MG63 (cell line): Measurements from ENCODE around the gene CAMKMT. TPM values are rescaled to one million over a fixed set of nuclear protein-coding genes. Genes with fewer than 3 reads are reported as not detected.

Experiments
- DNase-seq: peaks from one replicate; pipeline ENCODE4 v3.0.0-alpha.2; 2020
- H3K27me3 ChIP-seq: fragments of 250-450 bp; sonication (Bioruptor Pico); 2 replicates; pipeline ENCODE4 v1.5.1; 2020; ENCODE audit warnings: mild to moderate bottlenecking, moderate library complexity
- H3K36me3 ChIP-seq: fragments of 250-450 bp; sonication (Bioruptor Pico); 2 replicates; pipeline ENCODE4 v1.5.1; 2020; ENCODE audit warnings: mild to moderate bottlenecking, moderate library complexity
- H3K4me3 ChIP-seq: fragments of 250-450 bp; sonication (Bioruptor Pico); 2 replicates; pipeline ENCODE4 v1.5.1; 2020; ENCODE audit warnings: mild to moderate bottlenecking, moderate library complexity
- H3K9me3 ChIP-seq: fragments of 250-450 bp; sonication (Bioruptor Pico); 2 replicates; pipeline ENCODE4 v1.5.1; 2020; ENCODE audit warnings: mild to moderate bottlenecking, moderate library complexity
- total RNA-seq: library from RNA; depleted of rRNA; stranded (reverse); fragments of >200 nt; shearing (Covaris generic); gene quantifications from 2 replicates; pipeline ENCODE4 v1.2.3, GENCODE V29; 2014; ENCODE audit warnings: low replicate concordance

CAMKMT gene
- total RNA-seq, 1 experiment from 2014 or later: 1.3 TPM

DNA sequence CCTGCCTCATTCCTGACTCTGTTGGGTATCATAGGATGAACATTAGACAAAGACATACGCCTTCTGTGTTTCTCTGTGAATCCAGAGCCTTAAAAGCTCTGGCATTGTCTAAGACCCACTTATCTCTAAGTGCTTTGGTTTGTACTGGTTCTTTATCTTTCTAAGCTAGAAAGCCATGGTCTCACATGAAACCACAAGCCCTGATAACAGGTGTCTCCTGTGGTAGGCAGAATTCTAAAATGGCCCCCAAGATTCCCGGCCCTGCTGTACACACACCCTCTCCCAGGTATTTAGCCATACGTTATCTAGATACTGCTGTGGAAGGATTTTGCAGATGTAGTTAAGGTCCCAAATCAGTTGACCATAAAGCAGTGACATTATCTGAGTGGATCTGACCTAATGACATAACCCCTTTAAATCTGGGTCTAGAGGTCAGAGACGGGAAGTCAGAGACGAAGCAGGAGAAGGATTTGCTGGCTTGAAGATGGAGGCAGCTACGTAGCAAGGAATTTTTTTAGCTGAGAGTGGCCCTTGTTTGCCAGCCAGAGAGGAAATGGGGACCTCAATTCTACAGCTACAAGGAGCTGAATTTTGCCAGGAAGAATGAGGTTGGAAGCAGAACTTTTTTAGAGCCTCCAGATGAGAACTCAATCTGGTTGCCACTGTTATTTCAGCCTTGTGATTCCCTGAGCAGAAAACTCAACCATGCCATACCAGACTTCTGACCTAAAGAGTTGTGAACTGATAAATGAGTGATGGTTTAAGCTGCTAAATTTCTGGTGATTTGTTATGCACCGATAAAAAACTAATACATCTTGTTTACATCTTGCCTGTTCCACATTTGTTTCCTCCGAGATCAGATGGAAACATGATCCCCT, 186.7 kb downstream of the CAMKMT start:
- Histone ChIP-seq H3K9me3 (no peaks in the 10 kb centered on the region), H3K4me3 (peak overlapping the region; percentile 11; the same call in 1 of the 2 replicates), H3K36me3 (no peaks in the 10 kb centered on the region), H3K27me3 (no peaks in the 10 kb centered on the region)
- no peak for DNase-seq

DNA sequence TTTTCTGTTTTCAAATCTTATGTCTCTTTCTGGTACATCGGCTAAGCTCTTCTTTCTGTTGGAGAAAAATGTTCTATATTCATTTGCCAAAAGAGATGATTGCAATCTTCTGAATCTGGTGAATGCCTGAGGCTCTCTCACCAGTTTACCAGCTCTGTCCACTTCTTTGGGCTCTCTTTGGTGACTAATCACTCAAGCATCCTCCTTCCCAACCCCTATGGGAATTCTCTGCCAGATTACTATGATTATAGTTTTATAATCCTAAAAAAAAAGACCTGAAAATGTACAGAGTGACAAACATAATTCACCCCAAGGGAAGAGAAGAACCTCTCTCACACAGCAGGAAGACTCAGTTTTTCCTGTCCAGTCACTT, 187.3 kb downstream of the CAMKMT start:
- peak; percentile 72 for DNase-seq
- no peaks in the 10 kb centered on the region for H3K9me3 ChIP-seq
- no peaks in the 10 kb centered on the region for H3K36me3 ChIP-seq
- peak overlapping the region; percentile 11; the same call in 1 of the 2 replicates for H3K4me3 ChIP-seq
- no peaks in the 10 kb centered on the region for H3K27me3 ChIP-seq

DNA sequence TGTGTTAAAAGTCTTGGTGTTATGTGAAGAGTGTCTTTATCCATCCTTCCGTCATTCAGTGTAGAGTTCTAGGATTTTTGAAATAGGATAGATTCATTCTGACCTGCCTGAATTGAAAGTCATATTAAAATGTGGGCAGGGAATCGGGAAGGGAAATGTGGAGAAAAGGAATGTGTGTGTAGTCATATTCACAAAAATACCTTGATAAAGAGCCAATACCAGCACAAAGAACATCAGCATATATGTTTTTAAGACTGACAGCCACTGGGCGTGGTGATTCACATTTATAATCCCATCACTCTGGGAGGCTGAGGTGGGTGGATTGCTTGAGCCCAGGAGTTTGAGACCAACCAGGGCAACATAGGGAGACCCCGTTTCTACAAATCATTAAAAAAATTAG, 188.1 kb downstream of the CAMKMT start:
- Histone ChIP-seq H3K36me3 (no peaks in the 10 kb centered on the region), H3K27me3 (no peaks in the 10 kb centered on the region), H3K9me3 (no peaks in the 10 kb centered on the region), H3K4me3 (no peak overlapping the region)
- DNase-seq: peak; percentile 62

DNA sequence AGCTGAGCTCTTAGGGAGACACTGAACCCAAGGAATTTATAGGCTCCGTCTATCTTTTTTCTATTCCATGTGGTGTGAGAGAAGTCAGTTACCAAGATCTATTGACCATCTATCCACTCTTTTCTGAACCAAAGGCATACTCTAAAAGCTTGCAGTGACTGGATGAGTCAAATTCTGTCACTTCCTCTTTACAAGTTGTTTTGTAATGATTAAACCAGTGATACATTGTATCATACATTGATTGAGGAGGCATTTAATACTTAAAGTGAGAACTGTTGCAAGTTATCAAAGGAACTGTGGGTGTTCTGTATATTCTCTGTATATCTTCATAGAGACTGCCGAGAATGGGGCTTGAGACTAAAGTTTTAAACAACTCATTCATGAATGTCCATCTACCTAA, 188.8 kb downstream of the CAMKMT start:
- H3K36me3 ChIP-seq: no peaks in the 10 kb centered on the region
- no peaks in the 10 kb centered on the region for H3K9me3 ChIP-seq
- DNase-seq: no peak
- no peak overlapping the region for H3K4me3 ChIP-seq
- H3K27me3 ChIP-seq: no peaks in the 10 kb centered on the region

DNA sequence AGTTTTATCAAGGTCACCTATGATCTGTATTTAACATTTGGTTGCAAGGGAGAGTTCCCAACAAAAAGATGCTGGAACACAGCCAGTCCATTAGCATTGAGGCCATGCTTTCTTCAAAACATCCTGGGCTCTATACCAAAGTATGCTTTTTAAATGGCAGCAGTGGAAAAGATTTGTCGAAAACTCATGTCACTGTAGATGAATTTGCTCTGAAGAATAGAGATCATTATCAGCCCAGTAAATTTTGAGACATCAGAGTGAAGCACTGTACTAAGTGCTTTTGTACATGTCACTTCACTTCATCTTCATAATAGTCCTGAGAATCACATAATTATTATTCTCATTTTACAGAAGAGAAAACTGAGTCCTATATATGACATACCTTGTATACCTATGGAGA, 189.8 kb downstream of the CAMKMT start:
- Histone ChIP-seq H3K36me3 (no peaks in the 10 kb centered on the region), H3K4me3 (no peak overlapping the region), H3K9me3 (no peaks in the 10 kb centered on the region), H3K27me3 (no peaks in the 10 kb centered on the region)
- DNase-seq: no peak

DNA sequence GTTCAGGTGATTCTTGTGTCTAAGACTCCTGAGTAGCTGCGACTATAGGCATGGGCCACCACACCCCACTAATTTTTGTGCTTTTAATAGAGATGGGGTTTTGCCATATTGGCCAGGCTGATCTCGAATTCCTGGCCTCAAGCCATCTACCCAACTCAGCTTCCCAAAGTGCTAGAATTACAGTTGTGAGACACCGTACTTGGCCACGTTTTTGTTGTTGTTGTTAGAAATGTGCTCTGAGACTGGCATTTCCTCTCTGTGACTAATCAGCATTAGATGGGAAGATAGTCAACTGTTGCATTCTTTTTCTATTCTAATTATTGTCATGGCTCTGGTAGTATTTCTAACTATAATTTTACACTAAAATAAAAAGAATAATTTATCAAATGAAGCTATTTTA, 191.7 kb downstream of the CAMKMT start:
- Histone ChIP-seq H3K36me3 (no peaks in the 10 kb centered on the region), H3K4me3 (no peak overlapping the region), H3K27me3 (no peaks in the 10 kb centered on the region), H3K9me3 (no peaks in the 10 kb centered on the region)
- DNase-seq: peak; percentile 82

DNA sequence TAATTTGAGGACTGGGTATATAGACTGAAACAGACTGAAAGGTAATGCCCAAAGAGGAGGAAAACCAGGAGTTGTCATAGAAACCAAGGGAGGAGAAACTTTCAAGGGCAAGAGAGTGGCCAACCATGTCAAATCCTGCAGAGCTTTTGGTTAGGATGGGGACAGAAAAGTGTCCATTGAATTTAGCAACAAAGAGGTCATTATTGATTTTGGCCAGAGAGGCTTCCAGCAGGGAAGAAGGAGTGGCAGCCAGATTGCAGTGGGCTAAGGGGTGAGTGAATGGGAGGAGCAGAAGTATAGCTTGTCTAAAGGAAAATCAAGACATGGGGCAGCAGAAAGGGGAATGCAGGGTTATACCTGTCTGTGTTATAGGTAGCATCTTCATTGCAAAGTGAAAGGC, 194.0 kb downstream of the CAMKMT start:
- H3K4me3 ChIP-seq: no peak overlapping the region
- no peaks in the 10 kb centered on the region for H3K36me3 ChIP-seq
- no peak for DNase-seq
- H3K9me3 ChIP-seq: no peaks in the 10 kb centered on the region; the same call in 1 of the 2 replicates
- H3K27me3 ChIP-seq: no peaks in the 10 kb centered on the region

DNA sequence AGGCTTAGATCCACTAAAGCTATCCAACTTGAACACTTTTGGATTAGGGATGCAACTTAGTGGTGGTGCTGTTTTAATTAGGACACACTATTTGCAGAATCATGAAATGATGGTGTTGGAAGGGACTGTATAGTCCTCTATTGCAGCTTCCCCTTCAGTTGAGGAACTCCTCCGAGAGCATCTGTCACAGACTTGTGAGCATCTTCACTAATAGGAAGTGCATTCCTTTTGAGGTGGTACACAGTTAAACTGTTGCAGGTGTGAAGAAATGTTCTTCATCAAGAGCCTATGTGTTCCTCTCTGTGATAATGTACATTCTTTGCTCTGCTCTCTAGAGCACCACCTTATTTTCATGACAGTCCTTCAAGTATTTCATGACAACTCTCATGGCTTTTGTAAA, 197.4 kb downstream of the CAMKMT start:
- DNase-seq: no peak
- Histone ChIP-seq H3K9me3 (no peaks in the 10 kb centered on the region; the same call in 1 of the 2 replicates), H3K4me3 (no peak overlapping the region), H3K27me3 (no peaks in the 10 kb centered on the region), H3K36me3 (no peaks in the 10 kb centered on the region)

DNA sequence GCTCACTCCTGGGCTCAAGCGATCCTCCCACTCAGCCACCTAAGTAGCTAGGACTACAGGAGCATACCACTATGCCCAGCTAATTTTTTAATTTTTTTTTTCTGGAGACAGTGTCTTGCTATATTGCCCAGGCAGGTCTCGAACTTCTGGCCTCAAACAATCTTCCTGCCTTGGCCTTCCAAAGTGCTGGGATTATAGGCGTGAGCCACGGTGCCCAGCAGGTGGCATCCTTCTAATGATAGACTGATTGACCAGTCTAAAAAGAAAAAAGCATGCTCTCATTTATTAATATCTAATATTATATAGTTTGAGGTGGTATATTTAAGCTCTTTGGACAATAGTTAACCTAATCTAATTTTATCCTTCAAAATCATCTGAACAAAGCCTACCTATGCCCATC, 198.6 kb downstream of the CAMKMT start:
- DNase-seq: no peak
- Histone ChIP-seq H3K27me3 (no peaks in the 10 kb centered on the region), H3K9me3 (no peaks in the 10 kb centered on the region; the same call in 1 of the 2 replicates), H3K4me3 (no peak overlapping the region), H3K36me3 (no peaks in the 10 kb centered on the region)

DNA sequence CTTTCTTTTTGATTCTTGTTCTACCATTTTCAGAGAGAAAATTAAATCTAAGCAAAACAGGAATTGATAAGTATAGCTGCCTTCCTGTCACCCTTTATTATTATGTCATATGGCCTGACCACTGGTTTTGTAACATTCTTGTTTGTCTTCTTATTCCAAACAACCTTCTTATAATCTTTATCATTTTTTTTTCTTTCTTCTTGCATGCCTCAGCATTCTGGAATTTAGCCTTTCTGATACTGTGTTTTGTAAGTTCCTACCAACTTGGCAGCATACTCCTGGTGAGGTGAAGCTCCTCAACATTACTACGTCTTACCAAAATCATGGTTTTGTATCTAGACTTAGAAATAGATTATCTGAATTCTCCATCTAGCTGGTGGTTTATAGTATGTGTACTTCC, 199.2 kb downstream of the CAMKMT start:
- H3K9me3 ChIP-seq: no peaks in the 10 kb centered on the region; the same call in 1 of the 2 replicates
- H3K36me3 ChIP-seq: no peaks in the 10 kb centered on the region
- no peak for DNase-seq
- no peaks in the 10 kb centered on the region for H3K27me3 ChIP-seq
- no peak overlapping the region for H3K4me3 ChIP-seq

DNA sequence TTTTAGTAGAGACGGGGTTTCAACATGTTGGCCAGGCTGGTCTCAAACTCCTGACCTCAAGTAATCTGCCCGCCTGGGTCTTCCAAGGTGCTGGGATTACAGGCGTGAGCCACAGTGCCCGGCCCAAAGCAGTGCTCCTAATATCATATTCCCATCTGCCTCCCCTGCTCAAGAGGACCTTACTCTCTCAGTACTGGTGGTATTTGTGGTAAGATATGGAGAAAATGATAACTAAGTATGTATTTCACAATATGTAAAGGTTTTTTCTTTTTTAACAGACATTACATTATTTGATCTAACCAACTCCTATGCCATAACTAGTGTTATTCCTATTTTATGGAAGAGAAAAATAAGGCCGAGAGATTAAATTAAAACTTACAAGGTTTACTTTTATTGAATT, 201.0 kb downstream of the CAMKMT start:
- Histone ChIP-seq H3K27me3 (no peaks in the 10 kb centered on the region), H3K4me3 (no peak overlapping the region), H3K9me3 (no peaks in the 10 kb centered on the region; the same call in 1 of the 2 replicates), H3K36me3 (no peaks in the 10 kb centered on the region)
- DNase-seq: no peak

DNA sequence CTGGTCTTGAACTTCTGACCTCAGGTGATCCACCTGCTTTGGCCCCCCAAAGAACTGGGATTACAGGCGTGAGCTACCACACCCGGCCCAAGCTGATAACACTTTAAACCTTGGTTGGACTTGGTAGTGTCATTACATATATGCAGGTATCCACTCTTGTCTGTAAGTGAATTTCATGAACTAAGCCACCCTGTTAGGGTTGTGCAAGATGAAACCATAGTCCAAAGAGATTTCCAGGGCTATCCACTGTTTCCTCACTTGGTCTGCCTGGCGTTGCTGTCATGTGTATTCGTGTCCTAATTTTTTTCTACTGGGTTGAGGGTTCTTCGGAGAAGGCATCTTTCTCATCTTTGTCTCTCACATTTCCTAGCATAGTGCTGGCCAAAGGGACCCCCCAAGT, 203.0 kb downstream of the CAMKMT start:
- Histone ChIP-seq H3K36me3 (no peaks in the 10 kb centered on the region), H3K4me3 (no peak overlapping the region), H3K27me3 (no peaks in the 10 kb centered on the region), H3K9me3 (no peaks in the 10 kb centered on the region; the same call in 1 of the 2 replicates)
- no peak for DNase-seq

DNA sequence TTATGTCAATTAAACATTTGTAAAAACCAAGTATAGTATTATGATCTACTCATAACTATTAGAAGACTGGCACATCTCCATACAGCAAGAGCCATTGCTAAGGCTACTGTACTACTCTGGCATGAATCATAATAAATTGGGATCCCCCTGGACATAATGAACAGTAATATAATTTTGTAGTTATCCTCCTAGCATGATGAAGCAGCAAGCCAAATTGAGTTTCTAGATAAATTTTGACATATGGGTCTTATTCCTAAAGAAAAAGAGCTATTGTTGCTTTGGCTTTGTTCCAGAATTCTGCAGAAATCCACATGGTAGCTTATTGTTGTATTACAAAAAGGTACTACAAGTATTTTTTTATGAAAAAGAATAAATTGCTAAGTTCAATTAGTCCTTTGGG, 204.3 kb downstream of the CAMKMT start:
- H3K27me3 ChIP-seq: no peaks in the 10 kb centered on the region
- H3K9me3 ChIP-seq: no peaks in the 10 kb centered on the region
- no peak overlapping the region for H3K4me3 ChIP-seq
- H3K36me3 ChIP-seq: no peaks in the 10 kb centered on the region
- no peak for DNase-seq

DNA sequence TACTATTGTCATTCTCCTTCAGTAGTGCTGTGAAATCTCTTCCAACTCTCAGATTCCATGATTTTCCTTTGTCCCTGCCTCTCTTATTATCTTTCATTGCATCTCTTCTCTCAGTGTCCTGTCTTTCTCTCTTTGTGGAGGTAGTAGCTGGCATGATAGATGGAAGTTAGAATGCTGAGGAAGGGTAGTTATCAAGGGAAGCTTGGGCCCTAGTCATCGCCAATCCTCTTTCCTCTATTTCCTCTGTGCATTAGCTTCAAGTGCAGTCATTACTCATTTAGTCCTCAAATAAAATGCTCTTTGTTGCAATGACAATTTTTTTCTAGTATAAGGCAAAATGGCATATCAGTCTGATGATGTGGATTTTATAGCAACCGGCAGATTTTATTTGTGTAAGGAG, 207.7 kb downstream of the CAMKMT start:
- DNase-seq: no peak
- Histone ChIP-seq H3K27me3 (no peaks in the 10 kb centered on the region), H3K36me3 (no peaks in the 10 kb centered on the region), H3K9me3 (no peaks in the 10 kb centered on the region), H3K4me3 (no peak overlapping the region)

DNA sequence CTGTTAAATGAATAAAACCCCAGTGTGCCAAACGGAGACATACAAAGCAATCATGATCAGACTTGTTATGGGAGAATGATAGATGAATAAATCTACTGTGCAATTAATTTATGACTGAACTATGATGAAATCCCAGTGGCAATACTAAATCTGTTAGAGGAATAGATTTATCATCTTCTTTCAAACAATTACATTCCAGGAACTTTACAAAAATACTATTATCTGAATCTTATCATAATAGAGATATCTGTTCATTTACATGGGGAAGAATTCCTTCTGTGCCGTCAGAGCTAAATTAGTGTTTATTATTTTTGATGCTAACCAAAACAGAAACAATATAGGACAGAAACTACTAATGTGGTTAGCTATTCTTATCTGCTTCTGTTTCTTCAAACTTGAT, 208.5 kb downstream of the CAMKMT start:
- H3K36me3 ChIP-seq: no peaks in the 10 kb centered on the region
- H3K27me3 ChIP-seq: no peaks in the 10 kb centered on the region
- no peak overlapping the region for H3K4me3 ChIP-seq
- DNase-seq: no peak
- no peaks in the 10 kb centered on the region for H3K9me3 ChIP-seq

DNA sequence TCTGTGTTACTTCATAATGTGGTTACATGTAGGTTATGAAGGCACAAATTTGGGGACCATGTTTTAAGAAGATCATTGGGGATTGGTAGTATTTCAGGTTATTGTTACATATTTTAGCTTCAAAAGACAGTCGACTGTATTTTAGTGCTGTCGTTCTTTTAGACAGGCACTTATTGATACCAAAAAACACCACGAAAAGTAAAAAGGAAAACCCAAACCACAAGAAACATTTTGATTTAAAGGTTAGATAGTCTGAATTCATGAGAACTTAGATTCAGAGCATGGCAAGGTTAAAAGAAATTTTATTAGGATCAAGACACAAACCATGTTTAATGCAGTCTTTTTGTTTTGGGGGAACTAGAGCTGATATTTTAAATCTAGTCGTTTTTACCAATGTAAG, 209.0 kb downstream of the CAMKMT start:
- DNase-seq: no peak
- H3K9me3 ChIP-seq: no peaks in the 10 kb centered on the region
- H3K27me3 ChIP-seq: no peaks in the 10 kb centered on the region
- no peaks in the 10 kb centered on the region for H3K36me3 ChIP-seq
- H3K4me3 ChIP-seq: no peak overlapping the region

DNA sequence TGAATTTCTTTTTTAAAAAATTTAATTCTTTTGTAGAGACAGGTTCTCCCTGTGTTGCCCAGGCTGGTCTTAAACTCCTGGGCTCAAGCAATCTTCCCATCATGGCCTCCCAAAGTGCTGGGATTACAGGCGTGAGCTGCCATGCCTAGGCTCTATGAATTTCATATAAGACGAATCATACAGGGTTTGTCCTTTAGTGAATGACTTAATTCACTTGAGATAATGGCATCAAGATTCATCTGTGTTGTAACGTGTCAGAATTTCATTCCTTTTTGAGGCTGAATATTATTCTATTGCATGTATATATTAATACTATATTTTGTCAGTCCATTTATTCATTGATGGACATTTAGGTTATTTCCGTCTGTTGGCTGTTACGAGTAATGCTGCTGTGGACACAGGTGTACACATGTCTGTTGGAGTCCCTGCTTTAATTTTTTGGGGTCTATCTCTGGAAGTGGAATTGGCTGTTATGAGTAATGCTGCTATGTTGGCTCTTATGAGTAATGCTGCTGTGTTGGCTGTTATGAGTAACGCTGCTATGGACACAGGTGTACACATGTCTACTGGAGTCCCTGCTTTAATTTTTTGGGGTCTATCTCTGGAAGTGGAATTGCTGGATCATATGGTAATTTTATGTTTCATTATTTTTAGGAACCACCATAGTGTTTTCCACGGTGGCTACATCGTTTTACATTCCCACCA, 210.6 kb downstream of the CAMKMT start:
- Histone ChIP-seq H3K36me3 (no peaks in the 10 kb centered on the region), H3K9me3 (no peaks in the 10 kb centered on the region), H3K27me3 (no peaks in the 10 kb centered on the region), H3K4me3 (no peak overlapping the region)
- no peak for DNase-seq

DNA sequence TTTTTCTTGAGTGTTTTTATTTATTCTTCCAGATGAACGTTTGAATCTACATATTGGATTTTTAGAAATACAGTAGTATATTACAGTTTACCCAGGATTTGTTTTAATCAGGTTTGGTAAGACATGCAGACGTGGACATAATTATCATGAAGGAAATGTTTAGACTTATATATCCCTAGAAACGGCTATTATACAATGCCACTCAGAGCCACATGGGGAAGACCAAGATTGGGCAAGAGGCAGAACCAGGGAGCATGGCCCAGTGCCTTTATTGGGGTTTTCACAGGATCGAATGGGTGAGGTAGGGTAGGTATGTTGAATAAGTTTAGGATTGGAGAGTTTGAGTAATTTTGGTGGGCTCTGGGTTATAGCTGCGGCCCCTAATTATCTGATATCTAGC, 212.2 kb downstream of the CAMKMT start:
- Histone ChIP-seq H3K9me3 (no peaks in the 10 kb centered on the region), H3K27me3 (no peaks in the 10 kb centered on the region), H3K4me3 (no peak overlapping the region), H3K36me3 (no peaks in the 10 kb centered on the region)
- no peak for DNase-seq
